ENCODE results near the gene TRAF6.

DNA sequence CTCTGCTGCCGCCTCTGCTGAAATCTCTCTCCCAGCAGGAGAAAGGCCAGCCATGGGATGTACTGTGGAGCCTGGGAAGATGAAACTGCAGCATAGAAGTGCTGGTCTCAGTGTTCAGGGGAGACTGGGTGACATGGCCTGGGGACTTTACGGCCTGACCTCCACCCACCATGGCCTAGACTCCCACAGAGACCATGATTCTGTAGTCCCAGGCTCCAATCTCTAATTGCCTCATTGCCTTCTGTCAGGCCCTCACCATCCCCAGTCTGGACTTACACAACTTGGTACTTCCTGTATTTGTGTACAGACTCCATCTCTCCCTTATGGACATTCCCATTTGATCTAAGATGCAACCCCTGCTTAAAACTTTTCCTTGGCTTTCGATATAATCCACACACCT lies 43.1 kb downstream of the TRAF6 start:
- no peak for TF ChIP-seq CTCF (IDR thresholded peaks at IDR 0.05)
- TF ChIP-seq TCF12 (IDR thresholded peaks at IDR 0.05): no peak
- no peak for TF ChIP-seq JUND (IDR thresholded peaks at IDR 0.05)
- TF ChIP-seq TAF1 (IDR thresholded peaks at IDR 0.05; ENCODE audit: borderline replicate concordance, low read depth, low read length): no peak
- no peak for TF ChIP-seq PBX3 (IDR thresholded peaks at IDR 0.05)
- no peak for TF ChIP-seq EZH2phosphoT487 (IDR thresholded peaks at IDR 0.05; ENCODE audit: borderline replicate concordance, low read depth)

All from SK-N-SH (cell line).